Stimulated activated CD8-positive, alpha-beta memory T cell treated with anti-CD3 and anti-CD28 coated beads, Interleukin-12 subunit alpha, Interleukin-12 subunit beta, amount 100 ng/mL, for 24 hours (primary cell): Measurements from ENCODE around the gene TAF4B.
"Not testable (repeated sequence)": the region's sequence is repeated elsewhere in the genome, so short reads cannot be mapped to it uniquely, and the experiment has no call there.

ENCODE experiments used
- DNase-seq: peaks from one replicate; pipeline ENCODE4 v3.0.0-alpha.2; 2020; ENCODE audit errors: extremely low read depth

TAF4B gene

GRCh38 chr18:26422472-26423162, 196.4 kb downstream of the TAF4B start:
- DNase-seq = no peak

GRCh38 chr18:26424428-26425147, 198.3 kb downstream of the TAF4B start:
- DNase-seq = no peak

- no peak for DNase-seq
Observed at GRCh38 chr18:26425148-26425531, 198.9 kb downstream of the TAF4B start.

GRCh38 chr18:26429535-26430226, 203.4 kb downstream of the TAF4B start:
- no peak for DNase-seq

- no peak for DNase-seq
Observed at GRCh38 chr18:26432651-26433424, 206.6 kb downstream of the TAF4B start.

- DNase-seq = no peak
Observed at GRCh38 chr18:26434887-26435286, 208.6 kb downstream of the TAF4B start.

GRCh38 chr18:26435415-26436095, 209.3 kb downstream of the TAF4B start:
- no peak for DNase-seq

GRCh38 chr18:26436176-26437051, 210.2 kb downstream of the TAF4B start:
- no peak for DNase-seq

GRCh38 chr18:26437634-26438033, 211.4 kb downstream of the TAF4B start:
- DNase-seq = not testable (repeated sequence)

- no peak for DNase-seq
Observed at GRCh38 chr18:26438980-26439379, 212.7 kb downstream of the TAF4B start.

GRCh38 chr18:26439537-26439936, 213.3 kb downstream of the TAF4B start:
- no peak for DNase-seq

GRCh38 chr18:26440644-26441043, 214.4 kb downstream of the TAF4B start:
- DNase-seq = no peak
